ENCODE data around the gene UGT1A3. TPM values are rescaled to one million over a fixed set of nuclear protein-coding genes. Genes with fewer than 3 reads are reported as not detected.

Gene UGT1A3
- total and polyA plus RNA-seq, 2 experiments from 2014 or later: not detected

- Histone ChIP-seq H3K27me3 (replicated peaks; ENCODE audit: insufficient read depth) (peaks cover 24% of the 10 kb centered on the region), H3K9ac (no peak overlapping the region), H3K9me2 (ENCODE audit: insufficient read depth) (no peaks in the 10 kb centered on the region), H3K4me1 (ENCODE audit: insufficient read depth) (no peaks in the 10 kb centered on the region), H3F3A (ENCODE audit: insufficient read depth) (no peaks in the 10 kb centered on the region), H3K9me3 (ENCODE audit: low read depth) (no peaks in the 10 kb centered on the region), H3K4me3 (no peak overlapping the region), H2AFZ (no peak overlapping the region), H4K20me1 (ENCODE audit: insufficient read depth) (no peaks in the 10 kb centered on the region), H3K4me2 (ENCODE audit: unreplicated experiment) (no peak overlapping the region), H3K36me3 (ENCODE audit: low read depth) (no peaks in the 10 kb centered on the region), H3K79me2 (ENCODE audit: insufficient read depth) (no peaks in the 10 kb centered on the region), H3K27ac (no peak overlapping the region)
- TF ChIP-seq EZH2 (IDR thresholded peaks at IDR 0.05; ENCODE audit: insufficient read depth, poor library complexity, severe bottlenecking) (no peak), EZH2phosphoT487 (IDR thresholded peaks at IDR 0.05; ENCODE audit: insufficient read depth, low read depth) (no peak)
- no peak for DNase-seq
- in situ Hi-C loops (cut with MboI): no loop called here
- 43 to 53% methylated on average over 10 of the region's 10 CpGs for WGBS, 2 experiments (ENCODE audit: low coverage in 1 of 2, low lambda C conversion rate in 2 of 2, missing lambda C conversion rate in 2 of 2)
Measured at GRCh38 chr2:233807966-233808935, 79.4 kb downstream of the UGT1A3 start.

GRCh38 chr2:233810385-233810784, 81.5 kb downstream of the UGT1A3 start:
- no peak for TF ChIP-seq EZH2phosphoT487 (IDR thresholded peaks at IDR 0.05; ENCODE audit: insufficient read depth, low read depth)
- no peak for TF ChIP-seq EZH2 (IDR thresholded peaks at IDR 0.05; ENCODE audit: insufficient read depth, poor library complexity, severe bottlenecking)
- no peaks in the 10 kb centered on the region for H3F3A ChIP-seq (ENCODE audit: insufficient read depth)

GRCh38 chr2:233811087-233811486, 82.2 kb downstream of the UGT1A3 start:
- H3K4me3 ChIP-seq: no peak overlapping the region
- TF ChIP-seq EZH2 (IDR thresholded peaks at IDR 0.05; ENCODE audit: insufficient read depth, poor library complexity, severe bottlenecking): no peak
- TF ChIP-seq EZH2phosphoT487 (IDR thresholded peaks at IDR 0.05; ENCODE audit: insufficient read depth, low read depth): no peak

More at GRCh38 chr2:233810385-233810784, 81.5 kb downstream of the UGT1A3 start:
- in situ Hi-C loops (cut with MboI): no loop called here
- H3K4me3 ChIP-seq: no peak overlapping the region
- no peak overlapping the region for H3K9ac ChIP-seq
- H3K9me2 ChIP-seq (ENCODE audit: insufficient read depth): no peaks in the 10 kb centered on the region
- no peaks in the 10 kb centered on the region for H4K20me1 ChIP-seq (ENCODE audit: insufficient read depth)
- no peaks in the 10 kb centered on the region for H3K36me3 ChIP-seq (ENCODE audit: low read depth)
- WGBS, 2 experiments (ENCODE audit: low coverage in 1 of 2, low lambda C conversion rate in 2 of 2, missing lambda C conversion rate in 2 of 2): 36 to 37% methylated on average over 6 of the region's 6 CpGs
- H3K4me2 ChIP-seq (ENCODE audit: unreplicated experiment): no peak overlapping the region
- DNase-seq: no peak
- H3K79me2 ChIP-seq (ENCODE audit: insufficient read depth): no peaks in the 10 kb centered on the region
- no peaks in the 10 kb centered on the region for H3K4me1 ChIP-seq (ENCODE audit: insufficient read depth)
- peaks cover 19% of the 10 kb centered on the region for H3K27me3 ChIP-seq (replicated peaks; ENCODE audit: insufficient read depth)
- H3K9me3 ChIP-seq (ENCODE audit: low read depth): no peaks in the 10 kb centered on the region
- no peak overlapping the region for H2AFZ ChIP-seq
- no peak overlapping the region for H3K27ac ChIP-seq

GRCh38 chr2:233811732-233812131, 82.9 kb downstream of the UGT1A3 start:
- H3K9me2 ChIP-seq (ENCODE audit: insufficient read depth): no peaks in the 10 kb centered on the region
- TF ChIP-seq EZH2phosphoT487 (IDR thresholded peaks at IDR 0.05; ENCODE audit: insufficient read depth, low read depth) (no peak), EZH2 (IDR thresholded peaks at IDR 0.05; ENCODE audit: insufficient read depth, poor library complexity, severe bottlenecking) (no peak)
- WGBS, 2 experiments (ENCODE audit: low coverage in 1 of 2, low lambda C conversion rate in 2 of 2, missing lambda C conversion rate in 2 of 2): 49 to 51% methylated on average over 8 of the region's 8 CpGs
- no peak overlapping the region for H2AFZ ChIP-seq
- H3K36me3 ChIP-seq (ENCODE audit: low read depth): no peaks in the 10 kb centered on the region
- H3F3A ChIP-seq (ENCODE audit: insufficient read depth): no peaks in the 10 kb centered on the region
- no peaks in the 10 kb centered on the region for H4K20me1 ChIP-seq (ENCODE audit: insufficient read depth)
- DNase-seq: no peak
- H3K4me2 ChIP-seq (ENCODE audit: unreplicated experiment): no peak overlapping the region
- no peak overlapping the region for H3K4me3 ChIP-seq
- H3K27ac ChIP-seq: no peak overlapping the region
- in situ Hi-C loops (cut with MboI): no loop called here
- no peaks in the 10 kb centered on the region for H3K9me3 ChIP-seq (ENCODE audit: low read depth)
- H3K4me1 ChIP-seq (ENCODE audit: insufficient read depth): peaks cover 3% of the 10 kb centered on the region; the same call in 1 of the 2 replicates
- no peak overlapping the region for H3K9ac ChIP-seq
- H3K27me3 ChIP-seq (replicated peaks; ENCODE audit: insufficient read depth): peaks cover 15% of the 10 kb centered on the region
- no peaks in the 10 kb centered on the region for H3K79me2 ChIP-seq (ENCODE audit: insufficient read depth)

More at GRCh38 chr2:233811087-233811486, 82.2 kb downstream of the UGT1A3 start:
- no peaks in the 10 kb centered on the region for H3K9me3 ChIP-seq (ENCODE audit: low read depth)
- no peaks in the 10 kb centered on the region for H3K79me2 ChIP-seq (ENCODE audit: insufficient read depth)
- no peak overlapping the region for H3K27ac ChIP-seq
- no peaks in the 10 kb centered on the region for H4K20me1 ChIP-seq (ENCODE audit: insufficient read depth)
- in situ Hi-C loops (cut with MboI): no loop called here
- H3F3A ChIP-seq (ENCODE audit: insufficient read depth): no peaks in the 10 kb centered on the region
- H3K4me1 ChIP-seq (ENCODE audit: insufficient read depth): peaks cover 3% of the 10 kb centered on the region; the same call in 1 of the 2 replicates
- no peaks in the 10 kb centered on the region for H3K36me3 ChIP-seq (ENCODE audit: low read depth)
- no peak overlapping the region for H2AFZ ChIP-seq
- no peaks in the 10 kb centered on the region for H3K9me2 ChIP-seq (ENCODE audit: insufficient read depth)
- H3K27me3 ChIP-seq (replicated peaks; ENCODE audit: insufficient read depth): peaks cover 15% of the 10 kb centered on the region
- WGBS, 2 experiments (ENCODE audit: low coverage in 1 of 2, low lambda C conversion rate in 2 of 2, missing lambda C conversion rate in 2 of 2): 25 to 30% methylated on average over 4 of the region's 4 CpGs
- no peak for DNase-seq
- no peak overlapping the region for H3K9ac ChIP-seq
- no peak overlapping the region for H3K4me2 ChIP-seq (ENCODE audit: unreplicated experiment)
